GM12892 (cell line): ENCODE data around the gene OR2T29.

Experiments used
- POLR2A ChIP-seq: IDR thresholded peaks from 2 replicates; pipeline ENCODE4 v1.6.1; 2011; ENCODE audit warnings: low read depth, low read length, control low read depth
- POLR2AphosphoS5 ChIP-seq: IDR thresholded peaks from 2 replicates; pipeline ENCODE4 v1.6.1; 2011; ENCODE audit warnings: low read depth, low read length, control low read depth
- TAF1 ChIP-seq: IDR thresholded peaks from 2 replicates; pipeline ENCODE4 v1.6.1; 2011; ENCODE audit warnings: low read depth, mild to moderate bottlenecking, control low read depth, low read length, borderline replicate concordance

- TF ChIP-seq POLR2AphosphoS5 (no peak), POLR2A (no peak), TAF1 (no peak)
Observed at GRCh38 chr1:248597589-248597988, 35.0 kb upstream of the OR2T29 start, which contains the start of gene OR2T10.
